Fibroblast of skin of left quadriceps (primary cell): ENCODE results near the gene HDDC2.

Experiments
- DNase-seq, 2 experiments: peaks; one replicate each; pipeline ENCODE4 v3.0.0-alpha.2; 2013; ENCODE audit warnings: low read depth in 2 of 2

Gene HDDC2, protein sequence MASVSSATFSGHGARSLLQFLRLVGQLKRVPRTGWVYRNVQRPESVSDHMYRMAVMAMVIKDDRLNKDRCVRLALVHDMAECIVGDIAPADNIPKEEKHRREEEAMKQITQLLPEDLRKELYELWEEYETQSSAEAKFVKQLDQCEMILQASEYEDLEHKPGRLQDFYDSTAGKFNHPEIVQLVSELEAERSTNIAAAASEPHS

DNA sequence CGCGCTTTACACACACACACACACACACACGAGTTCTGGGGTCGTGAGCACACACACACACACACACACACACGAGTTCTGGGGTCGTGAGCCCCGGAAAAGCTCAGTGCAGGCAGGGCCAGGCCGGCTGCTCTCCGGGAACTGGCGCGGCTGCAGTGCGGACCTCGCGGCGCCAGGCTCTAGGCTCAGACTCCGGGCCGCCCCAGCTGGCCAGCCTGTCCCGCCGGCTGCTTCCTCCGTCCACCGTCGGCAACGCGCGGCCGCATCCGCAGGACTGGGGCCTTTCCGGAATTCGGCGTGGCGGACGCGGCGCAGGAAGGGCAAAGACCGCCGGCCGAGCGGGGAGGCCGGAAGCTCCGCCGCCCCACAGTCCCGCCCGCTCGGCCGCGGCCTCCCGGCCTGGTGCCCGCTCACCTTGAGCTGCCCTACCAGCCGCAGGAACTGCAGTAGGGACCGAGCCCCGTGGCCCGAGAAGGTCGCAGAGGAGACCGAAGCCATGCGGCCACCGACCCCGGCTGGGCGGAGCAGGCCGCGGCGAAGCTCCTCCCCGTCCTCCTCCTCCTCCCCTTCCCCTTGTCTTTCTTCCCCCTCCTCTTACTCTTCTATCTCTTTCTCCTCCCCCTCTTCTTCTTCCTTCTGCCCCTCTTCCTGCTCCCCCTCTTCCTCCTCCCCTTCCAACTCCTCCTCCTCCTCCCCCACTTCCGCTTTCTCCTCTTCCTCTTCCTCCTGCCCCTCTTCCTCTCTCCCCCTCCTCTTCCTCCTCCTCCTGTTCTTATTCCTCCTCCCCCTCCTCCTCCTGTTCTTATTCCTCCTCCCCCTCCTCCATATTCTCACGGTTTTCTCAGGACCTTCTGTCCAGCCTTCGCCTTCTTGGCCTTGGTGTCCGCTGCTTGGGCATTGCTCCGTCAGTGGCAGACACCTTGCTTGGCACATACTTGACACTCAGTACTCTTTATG is at the start of gene HDDC2:
Gene HDDC2 (minus strand): TSS at position 533 of the 957 bp plus-strand sequence. CDS start 35 bp downstream, at position 498.
- peak in 1 of 2 experiments; percentile 23 for DNase-seq

DNA sequence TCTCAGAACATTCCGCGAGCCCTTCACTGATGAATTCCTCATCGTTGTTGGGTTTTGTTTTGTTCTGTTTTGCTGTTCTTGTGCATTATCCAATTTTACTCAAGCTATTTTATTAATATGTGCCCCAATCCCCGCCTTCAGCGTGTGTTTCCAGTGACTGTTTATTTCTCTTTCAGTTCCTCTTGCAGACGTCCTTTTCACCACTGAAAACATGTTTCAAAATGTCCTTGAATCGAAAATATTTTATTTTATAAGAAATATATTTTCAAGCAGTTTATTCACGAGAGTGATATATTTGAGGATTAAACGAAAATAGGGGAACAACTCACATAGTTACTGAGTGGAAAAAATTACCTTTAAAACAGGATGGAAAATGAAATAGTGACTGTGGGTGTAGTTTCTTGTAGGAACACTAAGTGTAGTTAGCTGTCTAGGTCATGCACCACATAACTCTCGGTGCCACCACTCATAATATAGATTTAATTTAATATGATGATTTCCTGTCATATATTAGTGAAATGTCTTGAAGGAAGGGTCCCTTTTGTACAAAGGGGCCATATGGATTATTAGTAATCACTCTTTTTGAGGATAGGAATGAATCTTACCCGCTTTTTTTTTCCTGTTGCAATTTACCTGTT is 45.3 kb upstream of the HDDC2 start:
- no peak for DNase-seq

DNA sequence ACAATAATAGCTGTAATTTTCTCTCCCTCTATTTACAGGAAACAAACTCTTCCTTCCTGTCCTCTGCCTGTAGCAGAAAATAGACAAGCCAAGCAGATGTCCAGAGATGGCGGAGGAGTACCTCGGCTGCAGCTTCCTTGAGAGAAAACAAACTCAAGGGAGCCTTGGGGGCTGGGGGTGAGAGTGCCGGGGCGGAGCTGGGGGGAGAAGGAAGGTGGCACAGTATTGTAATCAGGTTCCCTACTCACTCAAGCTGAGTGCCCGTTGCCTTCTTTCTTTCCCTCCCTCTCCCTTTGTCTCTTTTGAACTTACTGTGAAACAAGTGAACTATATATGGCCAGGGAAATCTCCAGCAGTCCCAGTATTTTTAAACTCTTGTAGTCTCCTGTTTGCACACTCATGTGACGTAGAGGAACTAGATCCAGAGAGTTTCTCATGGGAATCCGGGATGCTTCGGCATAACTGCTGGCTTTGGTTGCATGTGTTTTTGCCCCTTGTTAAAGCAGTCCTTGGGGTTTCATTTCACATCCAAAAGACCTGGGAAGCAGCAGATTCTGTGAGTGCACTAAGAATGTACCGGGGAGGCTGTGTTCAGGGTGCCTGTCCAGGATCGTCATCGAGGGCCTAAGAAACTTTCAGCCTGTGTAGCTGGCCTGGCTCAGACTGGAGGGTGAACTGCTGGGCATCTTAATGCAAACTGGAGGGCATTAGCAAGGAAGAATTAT is 44.6 kb upstream of the HDDC2 start:
- no peak for DNase-seq

DNA sequence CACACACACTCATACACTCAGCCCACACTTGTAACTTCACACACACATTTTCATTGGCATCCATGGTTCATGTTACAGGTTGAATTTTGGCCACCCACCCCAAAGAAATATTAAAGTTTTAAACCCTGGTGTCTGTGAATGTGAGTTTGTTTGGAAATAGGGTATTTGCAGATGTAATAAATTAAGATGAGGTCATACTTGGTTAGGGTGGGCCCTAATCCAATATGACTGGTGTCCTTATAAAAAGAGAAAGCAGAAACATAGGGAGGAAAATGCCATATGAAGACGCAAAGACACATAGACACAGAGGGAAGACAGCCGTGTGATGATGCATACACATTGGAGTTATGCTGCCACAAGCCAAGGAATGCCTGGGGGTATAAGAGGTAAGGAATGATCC is 39.7 kb upstream of the HDDC2 start:
- no peak for DNase-seq

DNA sequence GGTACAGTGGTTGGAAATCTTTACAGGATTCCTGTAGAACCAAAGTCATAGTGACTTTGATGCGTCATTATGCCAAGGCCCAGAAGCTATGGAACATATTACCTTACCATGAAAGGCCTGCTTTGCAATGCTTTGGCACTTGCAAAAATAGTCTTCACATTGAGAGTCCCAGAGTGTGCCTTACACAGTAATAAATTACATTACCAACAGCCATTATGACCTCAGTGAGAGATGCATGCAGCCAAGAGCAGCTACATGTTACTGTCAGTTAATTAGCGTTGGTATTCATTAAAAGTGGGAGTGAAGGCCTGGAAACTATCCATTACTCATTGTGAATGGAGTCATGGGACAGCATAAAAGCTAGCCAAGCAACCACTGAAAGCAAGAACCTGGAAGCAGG is 39.2 kb upstream of the HDDC2 start:
- DNase-seq, result no peak

DNA sequence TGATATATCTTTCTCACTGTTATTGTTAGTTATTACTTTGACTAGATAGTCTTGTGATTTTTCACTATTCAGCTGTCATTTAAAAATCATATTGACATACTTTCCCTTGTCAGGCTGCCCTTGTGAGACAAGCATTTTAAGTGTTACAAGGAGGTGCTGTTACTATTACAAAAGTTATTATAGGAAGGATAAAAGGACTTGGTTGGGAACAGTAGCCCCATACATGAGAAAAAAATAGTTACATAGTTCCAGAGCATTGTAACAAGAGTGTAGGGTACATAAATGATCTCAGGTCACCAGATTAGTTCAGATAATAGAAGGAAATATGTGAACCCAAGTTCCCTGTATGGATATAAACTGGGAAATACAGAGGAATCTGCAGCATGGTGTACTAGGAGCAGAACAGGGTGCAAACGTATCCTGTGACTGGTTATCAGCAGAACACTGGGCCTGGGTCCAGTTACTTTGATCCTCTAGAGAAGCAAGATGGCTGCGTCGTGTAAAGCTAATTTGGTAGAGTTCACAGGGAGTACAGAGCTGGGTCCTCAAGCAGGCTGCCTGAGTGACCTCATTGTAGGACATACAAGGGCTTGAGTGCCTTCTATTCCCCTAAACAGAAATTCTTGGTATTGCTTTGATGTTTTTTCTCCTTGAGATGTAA is 38.5 kb upstream of the HDDC2 start:
- no peak for DNase-seq

DNA sequence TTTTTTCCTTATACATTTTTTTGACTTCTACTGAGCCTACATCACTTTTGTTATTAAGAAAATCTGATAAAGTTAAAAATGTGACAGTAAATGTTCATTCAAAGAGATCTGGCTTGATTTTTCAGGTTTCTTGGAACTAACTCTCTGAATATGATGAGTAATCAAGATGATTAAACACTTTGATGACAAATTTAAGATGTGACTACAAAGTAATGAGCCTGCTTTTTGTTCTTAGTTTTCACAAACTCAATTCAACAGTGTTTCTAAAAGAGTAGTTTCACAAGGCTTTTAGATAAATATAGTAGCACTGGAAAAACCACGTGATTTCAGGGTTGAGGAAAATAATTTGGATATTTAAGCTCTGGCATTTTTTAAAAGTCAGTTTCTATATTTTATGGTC is 37.9 kb upstream of the HDDC2 start:
- DNase-seq, result no peak

DNA sequence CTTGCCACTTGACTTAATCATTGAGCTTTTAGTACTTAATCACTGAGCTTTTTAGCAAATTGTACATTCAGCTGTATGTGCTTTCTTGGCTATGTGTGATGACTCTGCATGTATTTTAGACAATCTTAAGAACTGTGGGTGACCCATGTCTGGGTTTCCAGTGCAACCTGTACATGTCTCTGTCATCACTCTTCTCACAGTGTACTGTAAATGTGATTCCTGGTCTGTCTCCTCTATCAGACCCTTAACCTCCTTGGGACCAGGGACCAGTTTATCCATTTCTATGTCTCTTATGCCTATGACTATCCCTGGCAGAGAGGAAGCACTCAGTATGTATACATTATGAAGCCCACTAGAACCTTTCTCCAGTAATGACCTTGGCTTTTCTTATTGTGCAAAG is 36.6 kb upstream of the HDDC2 start:
- DNase-seq, result no peak

DNA sequence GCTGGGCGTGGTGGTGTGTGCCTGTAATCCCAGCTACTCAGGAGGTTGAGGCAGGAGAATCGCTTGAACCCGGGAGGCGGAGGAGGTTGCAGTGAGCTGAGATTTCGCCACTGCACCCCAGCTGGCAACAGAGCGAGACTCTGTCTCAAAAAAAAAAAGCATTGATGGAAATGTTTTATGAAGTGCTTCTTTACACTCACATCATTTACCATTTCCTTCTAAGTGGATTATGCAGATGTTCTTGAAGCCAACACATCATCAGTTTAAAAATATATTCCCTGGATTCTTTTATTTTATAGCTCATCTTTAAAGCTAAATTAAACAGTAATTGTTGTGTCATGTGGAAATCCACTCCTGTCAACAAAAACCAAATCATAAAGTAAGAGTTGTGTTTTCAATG is 35.9 kb upstream of the HDDC2 start:
- no peak for DNase-seq

DNA sequence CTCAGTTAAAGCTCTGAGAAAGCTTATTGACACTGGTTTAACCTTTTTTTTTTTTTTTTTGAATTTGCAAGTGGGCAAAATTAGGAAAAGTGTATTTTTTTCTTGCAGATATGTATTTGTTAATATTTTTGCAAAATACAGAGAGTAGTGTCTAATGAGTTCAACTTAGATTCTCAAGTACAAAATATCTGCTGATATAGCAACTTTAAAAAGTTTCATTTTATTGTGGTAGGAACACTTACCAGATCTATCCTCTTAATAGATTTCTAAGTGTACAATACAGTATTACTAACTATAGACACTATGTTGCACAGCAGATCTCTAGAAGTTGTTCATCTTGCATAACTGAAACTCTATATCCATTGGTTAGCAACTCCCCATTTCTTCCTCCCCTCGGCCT is 30.9 kb upstream of the HDDC2 start:
- DNase-seq, result no peak

DNA sequence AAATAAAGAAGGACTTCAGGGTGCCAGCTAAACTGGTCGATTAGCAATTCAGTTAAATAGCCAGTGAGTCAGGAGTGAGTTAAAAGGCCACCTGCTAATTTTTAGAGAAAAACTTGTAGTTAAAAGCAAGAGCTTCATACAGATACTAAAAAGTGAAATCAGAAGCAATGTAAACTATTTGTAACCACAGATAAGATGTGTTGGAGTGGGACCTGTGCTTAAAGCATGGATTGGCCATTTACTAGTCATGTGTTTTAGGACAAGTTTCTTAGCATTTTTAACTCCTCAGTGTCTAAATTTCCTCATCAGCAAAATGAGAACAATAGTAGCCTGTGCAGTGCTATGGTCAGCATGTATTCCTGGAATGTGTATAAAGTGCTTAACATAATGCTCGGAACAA is 23.8 kb upstream of the HDDC2 start:
- DNase-seq, result no peak

DNA sequence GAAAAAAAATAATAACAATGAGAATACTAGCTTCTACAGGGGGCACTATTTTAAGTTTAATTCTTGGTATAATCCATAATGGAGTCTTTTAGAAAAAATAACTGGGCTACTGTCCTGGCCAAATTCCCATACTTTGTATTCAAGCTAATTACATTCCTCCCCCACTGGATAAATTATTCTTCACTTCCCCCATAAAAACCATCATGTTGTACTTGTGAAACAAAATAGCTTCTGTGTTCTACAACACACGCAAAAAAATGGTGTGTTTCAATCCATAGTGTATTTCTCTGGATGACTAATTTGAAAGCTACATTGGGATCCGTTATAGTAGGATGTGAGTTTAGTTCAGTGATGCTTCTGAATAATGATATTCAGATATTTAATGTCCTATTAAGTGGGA is 21.6 kb upstream of the HDDC2 start:
- no peak for DNase-seq

DNA sequence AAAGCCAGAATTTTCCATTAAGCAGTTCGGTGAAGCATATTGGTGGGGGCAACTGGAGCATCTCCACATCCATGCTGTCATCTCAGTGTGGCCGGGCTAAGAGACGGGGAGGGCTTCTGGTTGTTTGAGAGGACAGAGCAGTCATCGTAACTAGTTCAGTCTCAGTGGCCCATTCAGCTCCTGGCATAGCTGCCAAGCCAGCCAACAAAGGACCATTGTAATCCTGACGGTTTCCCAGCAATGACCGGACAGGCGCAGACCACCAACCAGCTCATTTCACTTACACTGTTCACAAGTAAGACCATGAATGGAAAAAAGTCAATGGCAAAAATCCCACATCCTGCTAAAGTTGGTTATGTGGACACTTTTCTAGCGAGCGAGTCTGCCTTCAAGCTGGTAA is 14.9 kb upstream of the HDDC2 start:
- no peak for DNase-seq

DNA sequence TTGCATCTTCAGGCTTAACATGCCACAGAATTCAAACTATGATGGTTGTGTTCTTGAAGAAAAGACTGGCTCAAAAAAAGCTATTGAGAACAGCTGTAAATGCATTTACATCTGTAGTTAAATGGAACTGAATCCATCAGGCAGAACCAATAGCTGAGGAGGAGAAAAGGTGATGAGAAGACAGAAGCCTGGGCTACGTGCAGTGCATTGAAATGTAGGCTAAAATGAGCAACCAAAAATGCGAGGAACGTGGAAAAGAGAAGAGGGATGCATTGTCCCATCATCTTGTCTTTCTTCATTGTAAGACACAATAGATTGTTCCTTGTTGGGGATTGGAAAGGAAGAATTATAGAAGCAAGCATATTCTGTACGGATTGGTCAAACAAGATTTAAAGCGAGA is 13.8 kb upstream of the HDDC2 start:
- DNase-seq, result no peak

DNA sequence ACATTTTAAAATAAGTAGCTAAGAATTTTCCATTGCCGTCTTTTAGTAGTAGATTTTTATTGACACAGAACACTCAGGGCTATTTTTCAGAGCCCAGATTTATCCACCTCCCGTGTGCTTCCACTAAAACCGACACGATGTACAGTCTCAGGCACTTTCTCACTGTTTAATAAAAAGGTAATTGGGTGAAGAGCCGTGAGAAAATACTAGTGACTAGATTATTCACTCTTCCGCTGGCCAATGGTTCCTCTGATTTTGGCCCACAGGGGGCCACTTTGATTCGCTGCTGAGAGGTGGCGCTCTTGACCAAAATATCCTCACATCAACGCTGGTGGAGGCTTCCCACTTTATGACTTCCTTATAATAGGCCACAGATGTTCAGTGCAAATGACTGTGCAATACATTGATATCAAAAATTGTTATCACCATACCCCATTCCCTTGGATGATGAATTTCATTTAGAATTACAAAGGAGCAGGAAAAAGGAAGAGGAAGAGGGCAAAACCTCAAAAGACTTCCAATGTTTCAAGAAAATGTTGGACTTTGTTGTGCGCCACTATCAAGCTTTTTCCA is 12.3 kb upstream of the HDDC2 start:
- peak; percentile 53 to 56 for DNase-seq

DNA sequence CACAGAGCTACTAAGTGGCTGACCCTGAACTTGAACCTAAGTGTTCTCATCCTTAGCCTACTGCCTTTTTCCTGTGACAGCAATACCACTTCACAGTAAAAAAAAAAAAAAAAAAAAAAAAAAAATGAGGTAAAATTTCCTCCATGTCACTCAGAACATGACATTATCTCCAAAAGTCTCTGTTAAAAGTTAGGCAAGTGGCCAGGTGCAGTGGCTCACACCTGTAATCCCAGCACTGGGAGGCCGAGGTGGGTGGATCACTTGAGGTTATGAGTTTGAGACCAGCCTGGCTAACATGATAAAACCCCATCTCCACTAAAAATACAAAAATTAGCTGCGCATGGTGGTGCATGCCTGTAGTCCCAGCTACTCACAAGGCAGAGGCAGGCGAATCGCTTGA is 11.2 kb upstream of the HDDC2 start:
- no peak for DNase-seq

DNA sequence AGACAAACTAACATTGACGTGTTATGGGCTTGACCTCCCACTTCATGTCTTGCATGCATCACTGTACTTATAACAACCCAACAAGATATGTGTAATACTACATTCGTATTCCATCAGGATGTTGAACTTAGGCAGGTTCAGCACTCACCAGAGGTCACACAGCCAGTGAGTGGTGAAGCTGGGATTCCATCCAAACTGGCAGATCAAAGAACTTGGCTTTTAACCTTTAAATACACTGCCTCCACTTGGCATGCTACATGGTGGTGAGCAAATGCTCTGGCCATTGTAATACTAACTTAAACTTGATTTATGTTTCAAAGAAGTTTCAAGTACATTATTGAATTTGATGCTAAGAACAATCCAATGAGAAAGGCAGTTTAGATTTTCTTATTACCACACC is 10.7 kb upstream of the HDDC2 start:
- DNase-seq, result no peak

DNA sequence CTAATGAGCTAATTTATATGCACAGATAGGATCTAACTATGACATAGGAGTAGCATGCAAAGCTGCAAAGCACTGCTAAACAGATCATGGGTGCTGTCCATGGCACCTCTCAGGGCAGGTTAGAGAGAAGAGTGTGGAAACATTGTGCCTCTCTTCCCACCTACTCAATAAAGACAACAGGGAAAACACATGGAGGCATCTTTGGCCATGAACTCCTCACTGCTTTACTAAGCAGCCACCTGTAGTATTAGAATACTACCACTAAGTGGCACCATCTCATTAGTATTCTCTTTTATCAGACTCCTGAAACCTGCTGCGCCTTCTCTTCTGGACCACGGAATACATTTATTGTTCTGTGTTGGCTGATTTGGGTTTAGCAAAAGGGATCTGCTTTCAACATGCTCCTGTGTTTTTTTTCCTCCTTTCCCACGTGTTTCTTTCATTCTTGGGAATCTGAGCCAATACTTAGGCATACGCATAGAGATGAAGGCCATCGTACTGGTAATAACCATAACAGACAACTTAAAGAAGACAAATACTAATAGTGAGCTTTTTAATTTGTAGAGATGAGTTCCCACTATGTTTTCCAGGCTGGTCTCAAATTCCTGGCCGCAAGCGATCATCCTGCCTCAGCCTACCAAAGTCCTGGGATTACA is 9.4 kb upstream of the HDDC2 start:
- DNase-seq, result peak in 1 of 2 experiments; percentile 27

DNA sequence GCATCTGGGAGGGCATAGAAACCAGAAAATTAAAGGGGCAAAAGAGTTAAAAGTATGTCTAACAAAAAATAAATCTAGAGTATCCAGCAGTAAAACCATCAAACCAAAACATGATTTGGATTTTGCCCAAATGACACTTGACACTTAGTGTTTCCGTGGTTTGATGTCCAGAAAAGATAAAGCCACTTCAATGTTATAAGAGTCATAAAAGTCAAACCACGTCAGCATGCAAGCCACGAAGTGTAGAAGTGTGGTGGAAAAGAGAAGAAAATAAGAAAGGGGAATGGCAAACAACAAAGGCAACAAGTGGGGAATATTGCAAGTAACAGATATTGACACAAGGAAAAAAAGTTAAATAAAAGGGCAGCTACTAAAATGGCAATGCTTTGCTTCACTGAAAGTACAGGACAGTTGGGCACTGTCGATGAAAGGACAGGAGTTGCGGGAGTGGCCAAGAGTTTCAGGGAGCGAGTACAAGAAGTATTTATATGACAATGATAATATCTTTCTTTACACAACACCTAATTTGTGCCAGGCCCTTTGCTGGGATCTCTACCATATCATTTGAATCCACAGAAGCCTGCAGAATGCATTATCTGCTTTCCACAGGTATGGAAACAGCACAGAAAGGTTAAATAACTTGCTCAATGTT is 6.3 kb upstream of the HDDC2 start:
- no peak for DNase-seq
